ENCODE measurements around the gene LSM4. TPM values are rescaled to one million over a fixed set of nuclear protein-coding genes. Genes with fewer than 3 reads are reported as not detected.

Gene LSM4
- total and polyA plus RNA-seq, 2 of the 13 experiments (the other 11 are each of a cell fraction or from before 2014, with no cell fraction given) = 65.8 to 166 TPM

DNA sequence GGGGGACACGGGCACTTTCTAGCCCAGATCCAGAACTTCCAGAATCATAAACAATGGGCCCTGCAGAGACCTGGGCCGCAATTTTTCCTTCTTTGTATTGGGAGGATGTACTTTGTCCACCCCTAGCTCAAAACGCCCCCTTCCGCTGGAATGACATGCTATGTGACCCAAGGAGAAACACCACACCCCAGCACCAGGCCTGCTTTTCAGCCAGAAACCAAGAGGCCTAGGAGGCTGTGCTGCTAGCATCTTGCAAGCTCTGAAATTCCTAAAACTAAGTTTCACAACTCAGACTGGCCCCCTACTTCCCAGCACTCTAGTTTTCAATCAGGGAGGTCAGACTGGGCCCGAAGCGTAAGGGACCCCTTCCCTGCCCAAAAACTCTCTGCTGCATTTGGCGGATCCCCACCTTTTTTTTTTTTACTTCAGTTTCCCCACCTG lies 538 bp downstream of the LSM4 start (continued):
- TF ChIP-seq ZHX2 (IDR thresholded peaks at IDR 0.05; ENCODE audit: low read depth) (no peak), ZHX2 (CRISPR knock-in tag; IDR thresholded peaks at IDR 0.05; ENCODE audit: borderline replicate concordance) (no peak), MED13 (CRISPR knock-in tag; IDR thresholded peaks at IDR 0.05) (no peak), NR2F1 (CRISPR knock-in tag; IDR thresholded peaks at IDR 0.05) (no peak), ZNF101 (CRISPR knock-in tag; IDR thresholded peaks at IDR 0.05; ENCODE audit: borderline replicate concordance, low read depth) (no peak), TBX3 (IDR thresholded peaks at IDR 0.05; ENCODE audit: borderline replicate concordance) (no peak), HOXA5 (CRISPR knock-in tag; IDR thresholded peaks at IDR 0.05) (no peak), PLRG1 (conservative IDR thresholded peaks at IDR 0.05) (no peak), MED8 (CRISPR knock-in tag; IDR thresholded peaks at IDR 0.05; ENCODE audit: insufficient replicate concordance) (no peak), ETV6 (CRISPR knock-in tag; conservative IDR thresholded peaks at IDR 0.05) (no peak), ZNF143 (CRISPR knock-in tag; IDR thresholded peaks at IDR 0.05) (no peak), HMGXB3 (CRISPR knock-in tag; IDR thresholded peaks at IDR 0.05; ENCODE audit: borderline replicate concordance) (no peak)
- TF ChIP-seq, protein P1, sequence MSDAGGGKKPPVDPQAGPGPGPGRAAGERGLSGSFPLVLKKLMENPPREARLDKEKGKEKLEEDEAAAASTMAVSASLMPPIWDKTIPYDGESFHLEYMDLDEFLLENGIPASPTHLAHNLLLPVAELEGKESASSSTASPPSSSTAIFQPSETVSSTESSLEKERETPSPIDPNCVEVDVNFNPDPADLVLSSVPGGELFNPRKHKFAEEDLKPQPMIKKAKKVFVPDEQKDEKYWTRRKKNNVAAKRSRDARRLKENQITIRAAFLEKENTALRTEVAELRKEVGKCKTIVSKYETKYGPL (CRISPR knock-in tag; IDR thresholded peaks at IDR 0.05) = no peak
- TF ChIP-seq, protein P2, sequence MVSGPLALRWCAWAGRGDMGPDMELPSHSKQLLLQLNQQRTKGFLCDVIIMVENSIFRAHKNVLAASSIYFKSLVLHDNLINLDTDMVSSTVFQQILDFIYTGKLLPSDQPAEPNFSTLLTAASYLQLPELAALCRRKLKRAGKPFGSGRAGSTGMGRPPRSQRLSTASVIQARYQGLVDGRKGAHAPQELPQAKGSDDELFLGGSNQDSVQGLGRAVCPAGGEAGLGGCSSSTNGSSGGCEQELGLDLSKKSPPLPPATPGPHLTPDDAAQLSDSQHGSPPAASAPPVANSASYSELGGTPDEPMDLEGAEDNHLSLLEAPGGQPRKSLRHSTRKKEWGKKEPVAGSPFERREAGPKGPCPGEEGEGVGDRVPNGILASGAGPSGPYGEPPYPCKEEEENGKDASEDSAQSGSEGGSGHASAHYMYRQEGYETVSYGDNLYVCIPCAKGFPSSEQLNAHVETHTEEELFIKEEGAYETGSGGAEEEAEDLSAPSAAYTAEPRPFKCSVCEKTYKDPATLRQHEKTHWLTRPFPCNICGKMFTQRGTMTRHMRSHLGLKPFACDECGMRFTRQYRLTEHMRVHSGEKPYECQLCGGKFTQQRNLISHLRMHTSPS (CRISPR knock-in tag; IDR thresholded peaks at IDR 0.05; ENCODE audit: low read depth) = no peak
- TF ChIP-seq, protein P3, sequence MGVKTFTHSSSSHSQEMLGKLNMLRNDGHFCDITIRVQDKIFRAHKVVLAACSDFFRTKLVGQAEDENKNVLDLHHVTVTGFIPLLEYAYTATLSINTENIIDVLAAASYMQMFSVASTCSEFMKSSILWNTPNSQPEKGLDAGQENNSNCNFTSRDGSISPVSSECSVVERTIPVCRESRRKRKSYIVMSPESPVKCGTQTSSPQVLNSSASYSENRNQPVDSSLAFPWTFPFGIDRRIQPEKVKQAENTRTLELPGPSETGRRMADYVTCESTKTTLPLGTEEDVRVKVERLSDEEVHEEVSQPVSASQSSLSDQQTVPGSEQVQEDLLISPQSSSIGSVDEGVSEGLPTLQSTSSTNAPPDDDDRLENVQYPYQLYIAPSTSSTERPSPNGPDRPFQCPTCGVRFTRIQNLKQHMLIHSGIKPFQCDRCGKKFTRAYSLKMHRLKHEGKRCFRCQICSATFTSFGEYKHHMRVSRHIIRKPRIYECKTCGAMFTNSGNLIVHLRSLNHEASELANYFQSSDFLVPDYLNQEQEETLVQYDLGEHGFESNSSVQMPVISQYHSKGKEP (CRISPR knock-in tag; IDR thresholded peaks at IDR 0.05) = no peak
